GM19324 (cell line): ENCODE measurements around the gene SERPINB6.
"Not testable (repeated sequence)": the region's sequence is repeated elsewhere in the genome, so short reads cannot be mapped to it uniquely, and the experiment has no call there.

ENCODE experiments used
- ATAC-seq: cut with Tn5 transposase; IDR thresholded peaks from one replicate; pipeline ENCODE4 v1.9.1; 2021; ENCODE audit warnings: mild to moderate bottlenecking, moderate library complexity; ENCODE audit not compliant: unreplicated experiment, low FRiP score

SERPINB6 gene

GRCh38 chr6:2977799-2978590, 6.6 kb upstream of the SERPINB6 start:
- ATAC-seq: no peak

- ATAC-seq: no peak
Observed at GRCh38 chr6:2977290-2977689, 5.9 kb upstream of the SERPINB6 start.

- no peak for ATAC-seq
Observed at GRCh38 chr6:2976571-2977085, 5.3 kb upstream of the SERPINB6 start.

GRCh38 chr6:2976060-2976459, 4.7 kb upstream of the SERPINB6 start:
- ATAC-seq: no peak

- no peak for ATAC-seq
Observed at GRCh38 chr6:2973676-2974075, 2.3 kb upstream of the SERPINB6 start.

- ATAC-seq: not testable (repeated sequence)
Observed at GRCh38 chr6:2973180-2973579, 1.8 kb upstream of the SERPINB6 start.

- ATAC-seq: not testable (repeated sequence)
Observed at GRCh38 chr6:2972685-2973084, 1.3 kb upstream of the SERPINB6 start.

GRCh38 chr6:2972219-2972487, 786 bp upstream of the SERPINB6 start:
- not testable (repeated sequence) for ATAC-seq

GRCh38 chr6:2970753-2971419, 481 bp downstream of the SERPINB6 start:
- ATAC-seq: no peak

GRCh38 chr6:2970034-2970685, 1.2 kb downstream of the SERPINB6 start:
- no peak for ATAC-seq

GRCh38 chr6:2969549-2969948, 1.8 kb downstream of the SERPINB6 start:
- ATAC-seq: no peak

- ATAC-seq: no peak
Observed at GRCh38 chr6:2968600-2969135, 2.7 kb downstream of the SERPINB6 start.

- ATAC-seq: no peak
Observed at GRCh38 chr6:2967936-2968335, 3.4 kb downstream of the SERPINB6 start.

GRCh38 chr6:2966347-2966746, 5.0 kb downstream of the SERPINB6 start:
- no peak for ATAC-seq

GRCh38 chr6:2964793-2965505, 6.4 kb downstream of the SERPINB6 start:
- no peak for ATAC-seq

GRCh38 chr6:2963756-2964155, 7.6 kb downstream of the SERPINB6 start:
- ATAC-seq: no peak

- ATAC-seq: no peak
Observed at GRCh38 chr6:2962636-2963035, 8.7 kb downstream of the SERPINB6 start.

- no peak for ATAC-seq
Observed at GRCh38 chr6:2962004-2962403, 9.4 kb downstream of the SERPINB6 start.

GRCh38 chr6:2961506-2961905, 9.9 kb downstream of the SERPINB6 start:
- no peak for ATAC-seq

GRCh38 chr6:2960935-2961334, 10.4 kb downstream of the SERPINB6 start:
- no peak for ATAC-seq
